ENCODE measurements around the gene GNAL. TPM values are rescaled to one million over a fixed set of nuclear protein-coding genes. Genes with fewer than 3 reads are reported as not detected.

The GNAL gene
- total RNA-seq, 2 experiments from 2014 or later: 0.11 to 0.19 TPM

- ChIA-PET CTCF (no interaction called here), POLR2A (no interaction called here)
- H3K27ac Mint-ChIP-seq: no peak overlapping the region
- no peaks in the 10 kb centered on the region for H3K9me3 ChIP-seq (ENCODE audit: control insufficient read depth in 1 of 2, insufficient read depth in 1 of 2, low read length in 2 of 2)
- no peaks in the 10 kb centered on the region for H3K36me3 ChIP-seq (ENCODE audit: insufficient read depth, low read length)
- H3K4me1 Mint-ChIP-seq (ENCODE audit: low read depth): no peaks in the 10 kb centered on the region
- H3K27me3 Mint-ChIP-seq: peaks cover 12% of the 10 kb centered on the region
- H3K9me3 Mint-ChIP-seq: no peaks in the 10 kb centered on the region
- intact Hi-C loops (cut with DNase I, micrococcal nuclease): no loop called here
- DNase-seq (no peak), ATAC-seq (ENCODE audit: poor library complexity) (no peak)
- no peaks in the 10 kb centered on the region for H3K4me1 ChIP-seq (ENCODE audit: insufficient read depth, low read length)
- no peak overlapping the region for H3K4me3 ChIP-seq (ENCODE audit: low read length)
- H3K36me3 Mint-ChIP-seq (ENCODE audit: low read depth): no peaks in the 10 kb centered on the region
- no peak overlapping the region for H3K4me3 Mint-ChIP-seq
- peaks cover 0 to 3% of the 10 kb centered on the region in 2 experiments for H3K27me3 ChIP-seq (ENCODE audit: control insufficient read depth in 1 of 2, insufficient read depth in 2 of 2, low read length in 2 of 2)
- no peak for TF ChIP-seq CTCF (IDR thresholded peaks at IDR 0.05)
- no peak overlapping the region for H3K27ac ChIP-seq (ENCODE audit: low read depth in 1 of 2, low read length in 2 of 2)
Observed at GRCh38 chr18:11724781-11725180, 35.7 kb downstream of the GNAL start.

GRCh38 chr18:11726556-11726955 lies 37.5 kb downstream of the GNAL start:
- no peaks in the 10 kb centered on the region for H3K4me1 ChIP-seq (ENCODE audit: insufficient read depth, low read length)
- no peak for DNase-seq
- Mint-ChIP-seq H3K27me3 (peaks cover 14% of the 10 kb centered on the region), H3K4me3 (no peak overlapping the region), H3K9me3 (no peaks in the 10 kb centered on the region), H3K4me1 (ENCODE audit: low read depth) (no peaks in the 10 kb centered on the region), H3K36me3 (ENCODE audit: low read depth) (no peaks in the 10 kb centered on the region), H3K27ac (no peak overlapping the region)
- TF ChIP-seq CTCF (IDR thresholded peaks at IDR 0.05): no peak
- H3K27me3 ChIP-seq (ENCODE audit: control insufficient read depth in 1 of 2, insufficient read depth in 2 of 2, low read length in 2 of 2): peaks cover 2 to 4% of the 10 kb centered on the region in 2 experiments
- no peaks in the 10 kb centered on the region for H3K36me3 ChIP-seq (ENCODE audit: insufficient read depth, low read length)
- ChIA-PET POLR2A (no interaction called here), CTCF (no interaction called here)
- H3K9me3 ChIP-seq (ENCODE audit: control insufficient read depth in 1 of 2, insufficient read depth in 1 of 2, low read length in 2 of 2): no peaks in the 10 kb centered on the region
- H3K4me3 ChIP-seq (ENCODE audit: low read length): no peak overlapping the region
- no peak overlapping the region for H3K27ac ChIP-seq (ENCODE audit: low read depth in 1 of 2, low read length in 2 of 2)
- no peak for ATAC-seq (ENCODE audit: poor library complexity)
- intact Hi-C loops (cut with DNase I, micrococcal nuclease): no loop called here

- ChIA-PET POLR2A (no interaction called here), CTCF (interaction anchor here (0.7 to 1.0 kb wide), 2 partner anchors 14 to 141 kb away, joined by 3 to 4 read pairs; no protein-coding TSS in a partner anchor)
- H3K4me3 Mint-ChIP-seq: no peak overlapping the region
Observed at GRCh38 chr18:11728249-11728648, 39.2 kb downstream of the GNAL start.

More at GRCh38 chr18:11728249-11728648, 39.2 kb downstream of the GNAL start:
- H3K36me3 ChIP-seq (ENCODE audit: insufficient read depth, low read length): no peaks in the 10 kb centered on the region
- TF ChIP-seq CTCF (IDR thresholded peaks at IDR 0.05): no peak
- Mint-ChIP-seq H3K4me1 (ENCODE audit: low read depth) (no peaks in the 10 kb centered on the region), H3K36me3 (ENCODE audit: low read depth) (no peaks in the 10 kb centered on the region), H3K27me3 (peaks cover 29% of the 10 kb centered on the region), H3K9me3 (no peaks in the 10 kb centered on the region), H3K27ac (no peak overlapping the region)
- H3K4me1 ChIP-seq (ENCODE audit: insufficient read depth, low read length): peaks cover 3% of the 10 kb centered on the region
- H3K27ac ChIP-seq (ENCODE audit: low read depth in 1 of 2, low read length in 2 of 2): no peak overlapping the region
- intact Hi-C loops (cut with DNase I, micrococcal nuclease): no loop called here
- H3K9me3 ChIP-seq (ENCODE audit: control insufficient read depth in 1 of 2, insufficient read depth in 1 of 2, low read length in 2 of 2): no peaks in the 10 kb centered on the region
- DNase-seq (no peak), ATAC-seq (ENCODE audit: poor library complexity) (no peak)
- H3K4me3 ChIP-seq (ENCODE audit: low read length): no peak overlapping the region
- peaks cover 4 to 6% of the 10 kb centered on the region in 2 experiments for H3K27me3 ChIP-seq (ENCODE audit: control insufficient read depth in 1 of 2, insufficient read depth in 2 of 2, low read length in 2 of 2)
